Nephron progenitor cell (in vitro differentiated cells): ENCODE measurements around the gene KIF1C.

Experiments used
- DNase-seq: peaks from one replicate; pipeline ENCODE4 v3.0.0; 2021
- H3K27ac Mint-ChIP-seq: 2 replicates; pipeline ENCODE4 v1.8.0; 2021; ENCODE audit warnings: mild to moderate bottlenecking, moderate library complexity, mixed read lengths
- H3K27me3 Mint-ChIP-seq: 2 replicates; pipeline ENCODE4 v1.8.0; 2021; ENCODE audit warnings: mild to moderate bottlenecking, low read depth, mixed read lengths; ENCODE audit not compliant: poor library complexity
- H3K36me3 Mint-ChIP-seq: 2 replicates; pipeline ENCODE4 v1.8.0; 2021; ENCODE audit warnings: low read depth, mixed read lengths
- H3K4me1 Mint-ChIP-seq: 2 replicates; pipeline ENCODE4 v1.8.0; 2021; ENCODE audit warnings: mixed read lengths
- H3K4me3 Mint-ChIP-seq: 2 replicates; pipeline ENCODE4 v1.8.0; 2021; ENCODE audit warnings: mild to moderate bottlenecking, moderate library complexity, mixed read lengths
- H3K9me3 Mint-ChIP-seq: 2 replicates; pipeline ENCODE4 v1.8.0; 2021; ENCODE audit warnings: mild to moderate bottlenecking, moderate library complexity, mixed read lengths
- CTCF ChIP-seq: fragments of 200-600 bp; sonication (generic); IDR thresholded peaks from 2 replicates; pipeline ENCODE4 v1.5.0; 2021; ENCODE audit warnings: antibody characterized with exemption

The KIF1C gene

GRCh38 chr17:4982305-4982704 lies 15.4 kb upstream of the KIF1C start:
- Mint-ChIP-seq H3K36me3 (peaks cover 21% of the 10 kb centered on the region), H3K27ac (no peak overlapping the region), H3K9me3 (no peaks in the 10 kb centered on the region)

DNA sequence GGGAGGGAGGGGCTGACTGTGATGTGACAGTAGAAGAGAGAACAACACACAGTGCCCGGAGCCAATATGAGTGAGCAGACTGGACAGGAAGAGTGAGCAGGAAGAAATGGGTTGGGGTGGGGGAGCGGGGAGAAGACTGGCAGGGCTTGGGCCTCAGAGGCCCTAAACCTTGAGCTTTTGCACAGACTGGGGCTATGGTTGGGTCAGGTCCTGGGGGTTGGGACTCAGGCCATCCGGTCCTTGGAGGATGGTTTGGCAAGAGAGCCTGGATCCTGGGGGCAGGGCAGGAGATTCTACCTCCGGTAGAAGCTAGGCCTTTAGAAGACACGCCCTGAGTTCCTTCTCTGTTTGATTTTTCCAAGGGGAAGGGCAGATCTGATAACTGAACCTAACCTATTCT lies 11.3 kb upstream of the KIF1C start:
- Mint-ChIP-seq H3K36me3 (peaks cover 10% of the 10 kb centered on the region), H3K27ac (no peak overlapping the region), H3K4me3 (peak overlapping the region; percentile 82), H3K4me1 (peaks cover 34% of the 10 kb centered on the region), H3K9me3 (no peaks in the 10 kb centered on the region), H3K27me3 (peaks cover 9% of the 10 kb centered on the region)
- no peak for DNase-seq
- no peak for TF ChIP-seq CTCF

More at GRCh38 chr17:4982305-4982704, 15.4 kb upstream of the KIF1C start:
- H3K4me1 Mint-ChIP-seq: peaks cover 29% of the 10 kb centered on the region
- H3K4me3 Mint-ChIP-seq: no peak overlapping the region
- TF ChIP-seq CTCF: no peak
- no peak for DNase-seq
- H3K27me3 Mint-ChIP-seq: peaks cover 5% of the 10 kb centered on the region

GRCh38 chr17:4986951-4987766 lies 10.6 kb upstream of the KIF1C start, which contains the start of gene CAMTA2:
CAMTA2 (minus strand) TSS chr17:4987675; CDS start chr17:4986222, 1,453 bp downstream.
- no peaks in the 10 kb centered on the region for H3K9me3 Mint-ChIP-seq

DNA sequence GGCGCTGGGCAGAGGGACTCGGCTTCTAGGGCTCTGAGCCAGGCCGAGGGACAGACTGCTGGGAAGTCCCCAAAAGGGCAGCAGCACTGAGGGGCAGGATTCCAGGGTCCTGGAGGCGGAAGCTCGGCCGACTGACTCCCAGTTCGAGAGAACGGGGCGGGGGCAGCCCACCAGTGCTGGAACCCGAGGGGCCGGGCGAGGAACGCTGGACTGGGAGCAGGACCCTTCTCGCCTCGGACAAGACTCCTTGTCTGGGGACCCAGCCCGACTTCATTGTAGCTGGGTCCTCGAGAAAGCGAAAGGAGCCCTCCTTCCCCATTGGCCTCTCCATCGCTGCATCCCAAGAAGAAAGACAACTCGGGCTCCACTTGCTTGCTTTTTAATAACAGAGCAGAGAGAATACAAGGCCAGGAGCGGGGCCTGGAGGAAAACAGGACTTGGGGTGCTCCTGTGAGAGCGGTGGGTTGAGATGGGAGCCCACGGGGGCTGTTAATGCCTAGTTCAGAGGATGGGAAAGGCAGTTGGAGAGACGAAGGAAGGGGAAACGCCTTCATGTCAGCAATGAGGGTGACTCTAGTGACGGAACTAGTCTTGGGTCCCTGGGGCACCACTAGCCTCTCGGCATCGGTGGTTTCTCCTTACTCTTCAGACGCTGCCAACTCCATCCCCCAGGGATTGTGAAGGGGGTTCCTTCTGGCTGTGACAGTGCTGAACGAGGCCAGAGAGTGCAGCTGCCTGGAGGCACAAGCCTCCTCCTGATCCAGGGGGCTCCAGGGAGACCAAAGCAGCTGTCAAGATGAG lies 9.8 kb upstream of the KIF1C start:
- H3K27ac Mint-ChIP-seq: no peak overlapping the region
- H3K9me3 Mint-ChIP-seq: no peaks in the 10 kb centered on the region
- peak overlapping the region; percentile 82 for H3K4me3 Mint-ChIP-seq
- peaks cover 12% of the 10 kb centered on the region for H3K27me3 Mint-ChIP-seq
- no peak for TF ChIP-seq CTCF
- DNase-seq: no peak
- peaks cover 38% of the 10 kb centered on the region for H3K4me1 Mint-ChIP-seq
- peaks cover 6% of the 10 kb centered on the region for H3K36me3 Mint-ChIP-seq

More at GRCh38 chr17:4986951-4987766, 10.6 kb upstream of the KIF1C start, which contains the start of gene CAMTA2:
- H3K4me1 Mint-ChIP-seq: peaks cover 38% of the 10 kb centered on the region
- H3K27me3 Mint-ChIP-seq: peaks cover 10% of the 10 kb centered on the region
- peaks cover 9% of the 10 kb centered on the region for H3K36me3 Mint-ChIP-seq
- peak within 1 kb of the TSS; percentile 82 for H3K4me3 Mint-ChIP-seq
- DNase-seq: peak; percentile 90
- peak; percentile 64 for TF ChIP-seq CTCF
- H3K27ac Mint-ChIP-seq: no peak within 1 kb of the TSS

DNA sequence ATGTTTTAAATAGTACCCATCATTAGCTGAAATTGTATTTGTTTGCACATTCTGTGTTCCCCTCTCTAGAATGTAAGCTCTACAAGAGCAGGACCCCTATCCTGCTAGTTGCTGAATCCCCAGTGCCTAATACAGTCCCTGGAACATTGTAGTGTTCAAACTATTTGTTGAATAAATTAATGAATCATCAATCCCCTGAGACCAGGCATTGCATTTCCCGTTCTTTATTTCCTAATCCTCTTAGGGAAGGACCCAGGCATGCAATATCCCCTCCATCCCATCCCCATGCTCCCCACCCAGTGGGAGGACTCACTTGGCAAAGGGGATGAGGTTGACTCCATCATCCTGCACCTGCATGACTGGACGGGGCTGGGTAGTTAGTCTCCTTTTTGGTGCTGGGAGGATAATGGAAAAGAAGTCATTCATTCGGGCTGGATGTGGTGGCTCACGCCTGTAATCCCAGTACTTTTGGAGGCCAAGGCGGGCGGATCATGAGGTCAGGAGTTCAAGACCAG lies 3.6 kb upstream of the KIF1C start:
- no peak for TF ChIP-seq CTCF
- Mint-ChIP-seq H3K9me3 (peaks cover 4% of the 10 kb centered on the region), H3K27me3 (peaks cover 37% of the 10 kb centered on the region), H3K4me3 (no peak overlapping the region), H3K27ac (no peak overlapping the region), H3K36me3 (no peaks in the 10 kb centered on the region), H3K4me1 (peaks cover 30% of the 10 kb centered on the region)
- DNase-seq: no peak
